ENCODE measurements around the gene ZNF83.
"Not testable (repeated sequence)": the region's sequence is repeated elsewhere in the genome, so short reads cannot be mapped to it uniquely, and the experiment has no call there.

The ZNF83 gene

DNA sequence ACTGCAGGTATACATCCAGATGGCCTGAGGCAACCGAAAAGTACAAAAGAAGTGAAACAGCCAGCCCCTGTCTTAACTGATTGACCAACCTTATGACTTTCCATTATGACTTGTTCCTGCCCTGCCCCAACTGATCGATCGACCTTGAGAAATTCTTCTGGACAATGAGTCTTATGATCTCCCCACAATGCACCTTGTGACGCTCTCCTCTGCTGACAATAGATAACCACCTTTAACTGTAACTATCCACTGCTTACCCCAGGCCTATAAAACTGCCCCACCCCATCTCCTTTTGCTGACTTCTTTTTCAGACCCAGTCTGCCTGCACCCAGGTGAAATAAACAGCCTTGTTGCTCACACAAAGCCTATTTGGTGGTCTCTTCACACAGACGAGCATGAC is 11.2 kb downstream of the ZNF83 start:
- in situ Hi-C loops (cut with HindIII; ENCODE audit: low sequenced_read_pairs), result no loop called here
- H3K4me3 ChIP-seq (ENCODE audit: low read depth, low read length), result no peak overlapping the region
- TF ChIP-seq, protein P1, sequence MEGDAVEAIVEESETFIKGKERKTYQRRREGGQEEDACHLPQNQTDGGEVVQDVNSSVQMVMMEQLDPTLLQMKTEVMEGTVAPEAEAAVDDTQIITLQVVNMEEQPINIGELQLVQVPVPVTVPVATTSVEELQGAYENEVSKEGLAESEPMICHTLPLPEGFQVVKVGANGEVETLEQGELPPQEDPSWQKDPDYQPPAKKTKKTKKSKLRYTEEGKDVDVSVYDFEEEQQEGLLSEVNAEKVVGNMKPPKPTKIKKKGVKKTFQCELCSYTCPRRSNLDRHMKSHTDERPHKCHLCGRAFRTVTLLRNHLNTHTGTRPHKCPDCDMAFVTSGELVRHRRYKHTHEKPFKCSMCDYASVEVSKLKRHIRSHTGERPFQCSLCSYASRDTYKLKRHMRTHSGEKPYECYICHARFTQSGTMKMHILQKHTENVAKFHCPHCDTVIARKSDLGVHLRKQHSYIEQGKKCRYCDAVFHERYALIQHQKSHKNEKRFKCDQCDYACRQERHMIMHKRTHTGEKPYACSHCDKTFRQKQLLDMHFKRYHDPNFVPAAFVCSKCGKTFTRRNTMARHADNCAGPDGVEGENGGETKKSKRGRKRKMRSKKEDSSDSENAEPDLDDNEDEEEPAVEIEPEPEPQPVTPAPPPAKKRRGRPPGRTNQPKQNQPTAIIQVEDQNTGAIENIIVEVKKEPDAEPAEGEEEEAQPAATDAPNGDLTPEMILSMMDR (IDR thresholded peaks at IDR 0.05; ENCODE audit: low read depth, low read length, missing control alignments), result no peak
- no peak for DNase-seq (ENCODE audit: low read depth)

DNA sequence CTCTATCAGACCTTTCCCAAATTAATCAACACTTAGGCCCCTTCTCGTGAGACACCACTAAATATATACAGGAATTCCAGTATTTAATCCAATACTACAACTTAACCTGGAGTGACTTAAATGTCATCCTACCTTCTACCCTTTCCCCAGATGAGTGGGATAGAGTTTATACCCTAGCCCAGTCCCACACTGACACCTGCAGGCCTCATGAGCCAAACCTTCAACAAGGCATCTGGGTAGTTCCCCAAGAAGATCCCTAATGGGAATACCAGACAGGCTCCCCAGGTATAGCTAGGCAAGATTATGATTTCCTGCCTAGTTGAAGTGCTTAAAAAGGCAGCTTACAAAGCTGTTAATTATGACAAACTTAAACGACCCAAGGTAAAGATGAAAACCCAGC is 15.9 kb downstream of the ZNF83 start:
- in situ Hi-C loops (cut with HindIII; ENCODE audit: low sequenced_read_pairs), result no loop called here
- TF ChIP-seq, protein P1 (IDR thresholded peaks at IDR 0.05; ENCODE audit: low read depth, low read length, missing control alignments), result no peak
- no peak overlapping the region for H3K4me3 ChIP-seq (ENCODE audit: low read depth, low read length)
- no peak for DNase-seq (ENCODE audit: low read depth)

GRCh38 chr19:52621376-52621775 is 16.8 kb downstream of the ZNF83 start:
- TF ChIP-seq, protein P1 (IDR thresholded peaks at IDR 0.05; ENCODE audit: low read depth, low read length, missing control alignments), result no peak
- no peak for DNase-seq (ENCODE audit: low read depth)
- in situ Hi-C loops (cut with HindIII; ENCODE audit: low sequenced_read_pairs), result no loop called here
- H3K4me3 ChIP-seq (ENCODE audit: low read depth, low read length), result no peak overlapping the region

DNA sequence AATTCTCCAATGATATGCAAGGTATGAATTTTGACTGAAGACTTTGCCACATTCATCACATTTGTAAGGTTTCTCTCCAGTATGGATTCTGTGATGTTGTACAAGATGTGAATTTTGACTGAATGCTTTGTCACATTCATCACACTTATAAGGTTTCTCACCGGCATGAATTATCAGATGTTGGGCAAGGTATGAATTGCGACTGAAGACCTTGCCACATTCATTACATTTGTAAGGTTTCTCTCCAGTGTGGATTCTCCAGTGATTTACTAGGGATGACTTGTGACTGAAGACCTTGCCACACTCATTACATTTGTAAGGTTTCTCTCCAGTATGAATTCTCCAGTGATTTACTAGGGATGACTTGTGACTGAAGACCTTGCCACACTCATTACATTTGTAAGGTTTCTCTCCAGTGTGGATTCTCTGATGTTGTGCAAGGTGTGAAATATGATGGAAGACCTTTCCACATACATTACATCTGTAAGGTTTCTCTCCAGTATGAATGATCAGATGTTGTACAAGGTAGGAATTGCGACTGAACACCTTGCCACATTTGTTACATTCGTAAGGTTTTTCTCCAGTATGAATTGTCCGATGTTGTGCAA is 24.8 kb downstream of the ZNF83 start:
- TF ChIP-seq, protein P1 (IDR thresholded peaks at IDR 0.05; ENCODE audit: low read depth, low read length, missing control alignments), result no peak
- in situ Hi-C loops (cut with HindIII; ENCODE audit: low sequenced_read_pairs), result no loop called here
- H3K4me3 ChIP-seq (ENCODE audit: low read depth, low read length), result no peak overlapping the region
- DNase-seq (ENCODE audit: low read depth), result no peak

DNA sequence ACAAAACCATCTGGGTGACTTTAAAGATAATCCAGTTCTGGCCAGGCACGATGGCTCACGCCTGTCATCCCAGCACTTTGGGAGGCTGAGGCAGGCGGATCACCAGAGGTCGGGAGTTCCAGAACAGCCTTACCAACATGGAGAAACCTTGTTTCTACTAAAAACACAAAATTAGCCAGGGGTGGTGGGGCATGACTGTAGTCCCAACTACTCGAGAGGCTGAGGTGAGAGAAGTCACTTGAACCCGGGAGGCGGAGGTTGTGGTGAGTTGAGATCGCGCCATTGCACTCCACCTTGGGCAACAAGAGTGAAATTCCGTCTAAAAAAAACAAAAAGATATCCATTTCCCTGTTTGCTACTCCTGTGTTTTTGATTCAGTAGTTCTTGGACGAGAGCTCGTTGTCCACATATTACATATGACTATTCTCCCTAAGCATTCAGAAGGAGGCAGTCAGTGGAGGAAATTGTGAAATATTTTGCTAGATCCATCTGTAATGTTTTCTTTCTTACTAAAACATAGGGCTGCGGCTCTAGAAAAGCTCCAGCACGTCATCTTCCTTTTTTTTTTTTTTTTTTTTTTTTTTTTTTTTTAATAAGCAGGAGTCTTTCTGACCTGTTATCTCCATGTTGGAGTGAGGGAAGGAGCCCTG is 34.5 kb downstream of the ZNF83 start:
- DNase-seq (ENCODE audit: low read depth), result no peak
- TF ChIP-seq, protein P1 (IDR thresholded peaks at IDR 0.05; ENCODE audit: low read depth, low read length, missing control alignments), result no peak
- no peak overlapping the region for H3K4me3 ChIP-seq (ENCODE audit: low read depth, low read length)
- in situ Hi-C loops (cut with HindIII; ENCODE audit: low sequenced_read_pairs), result no loop called here

DNA sequence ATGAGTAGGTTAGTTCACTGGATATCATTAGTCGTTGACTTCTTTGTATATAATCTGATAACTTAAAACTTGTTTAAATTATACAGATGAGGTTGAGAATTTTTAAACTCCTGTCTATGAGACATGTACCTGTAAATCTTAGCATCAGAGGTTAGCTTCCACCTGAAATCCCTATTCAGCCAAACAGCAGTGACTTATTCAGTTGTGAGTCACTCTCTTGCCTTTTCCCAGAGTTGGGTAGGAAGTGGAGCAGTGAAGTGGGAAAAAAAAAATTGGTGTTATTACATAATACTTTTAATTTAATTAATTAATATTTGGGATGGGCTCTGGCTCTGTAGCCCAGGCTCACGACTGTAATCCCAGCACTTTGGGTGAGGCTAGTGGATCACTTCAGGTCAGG is 35.2 kb downstream of the ZNF83 start:
- in situ Hi-C loops (cut with HindIII; ENCODE audit: low sequenced_read_pairs), result no loop called here
- no peak for DNase-seq (ENCODE audit: low read depth)
- TF ChIP-seq, protein P1 (IDR thresholded peaks at IDR 0.05; ENCODE audit: low read depth, low read length, missing control alignments), result no peak
- no peak overlapping the region for H3K4me3 ChIP-seq (ENCODE audit: low read depth, low read length)

DNA sequence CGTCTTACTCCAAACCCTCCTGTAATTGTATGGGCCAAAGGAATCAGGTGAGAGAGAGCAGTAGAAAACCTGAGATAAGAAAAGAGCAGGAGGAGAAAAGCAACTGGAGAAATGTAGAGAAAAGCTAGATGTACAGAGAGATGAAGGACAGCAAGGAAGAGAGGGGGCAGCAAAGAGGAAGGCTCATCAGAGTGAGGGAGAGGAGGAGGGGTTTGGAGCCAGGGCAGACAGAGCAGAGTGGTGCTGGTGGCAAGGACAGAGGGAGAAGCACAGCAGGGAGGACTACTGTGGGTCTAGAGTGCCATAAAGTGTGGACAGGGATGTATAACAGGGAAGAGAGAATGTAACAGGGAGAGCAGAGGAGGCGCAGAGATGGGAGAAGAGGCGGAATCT is 36.2 kb downstream of the ZNF83 start:
- DNase-seq (ENCODE audit: low read depth); in situ Hi-C loops (cut with HindIII; ENCODE audit: low sequenced_read_pairs): not testable (repeated sequence)
- H3K4me3 ChIP-seq (ENCODE audit: low read depth, low read length), result peak overlapping the region; percentile 58

Measured in astrocyte of the cerebellum (primary cell).